HL-60 (cell line): ENCODE measurements around the gene CERS1.
A peak's percentile ranks its signal among the peaks of the same experiment; 100 is the strongest.

Experiments
- DNase-seq, 2 experiments: peaks; one replicate each; pipeline ENCODE4 v3.0.0-alpha.2; 2010 to 2020; ENCODE audit warnings: low read depth in 1 of 2, low spot score in 1 of 2
- H3K27ac ChIP-seq: fragments of 250-450 bp; sonication (Bioruptor Pico); replicated peaks from 2 replicates; pipeline ENCODE4 v1.5.1; 2020; ENCODE audit warnings: mild to moderate bottlenecking, moderate library complexity
- H3K27me3 ChIP-seq: fragments of 250-450 bp; sonication (Bioruptor Pico); 2 replicates; pipeline ENCODE4 v1.5.1; 2021; ENCODE audit warnings: mild to moderate bottlenecking, moderate library complexity; ENCODE audit not compliant: insufficient read depth, poor library complexity, severe bottlenecking
- H3K4me3 ChIP-seq: replicated peaks from 2 replicates; pipeline ENCODE4 v1.5.1; 2011; ENCODE audit warnings: mild to moderate bottlenecking, control low read depth, low read length; ENCODE audit not compliant: insufficient read depth
- GABPA ChIP-seq: IDR thresholded peaks from 2 replicates; pipeline ENCODE4 v1.6.1; 2012; ENCODE audit warnings: low read depth
- POLR2AphosphoS5 ChIP-seq: IDR thresholded peaks from 2 replicates; pipeline ENCODE4 v1.6.1; 2012; ENCODE audit warnings: low read depth
- SPI1 ChIP-seq: IDR thresholded peaks from 2 replicates; pipeline ENCODE4 v1.6.1; 2012; ENCODE audit warnings: low read depth, mild to moderate bottlenecking, borderline replicate concordance
- TF ChIP-seq, protein P1 (sequence below): IDR thresholded peaks from one replicate; pipeline ENCODE4 v1.5.1; 2011; ENCODE audit warnings: low read length, control low read depth, inconsistent platforms; ENCODE audit not compliant: insufficient read depth
- TF ChIP-seq, protein P2 (sequence below): IDR thresholded peaks from 2 replicates; pipeline ENCODE4 v1.6.1; 2012; ENCODE audit warnings: low read depth; ENCODE audit not compliant: insufficient replicate concordance

The CERS1 gene

DNA sequence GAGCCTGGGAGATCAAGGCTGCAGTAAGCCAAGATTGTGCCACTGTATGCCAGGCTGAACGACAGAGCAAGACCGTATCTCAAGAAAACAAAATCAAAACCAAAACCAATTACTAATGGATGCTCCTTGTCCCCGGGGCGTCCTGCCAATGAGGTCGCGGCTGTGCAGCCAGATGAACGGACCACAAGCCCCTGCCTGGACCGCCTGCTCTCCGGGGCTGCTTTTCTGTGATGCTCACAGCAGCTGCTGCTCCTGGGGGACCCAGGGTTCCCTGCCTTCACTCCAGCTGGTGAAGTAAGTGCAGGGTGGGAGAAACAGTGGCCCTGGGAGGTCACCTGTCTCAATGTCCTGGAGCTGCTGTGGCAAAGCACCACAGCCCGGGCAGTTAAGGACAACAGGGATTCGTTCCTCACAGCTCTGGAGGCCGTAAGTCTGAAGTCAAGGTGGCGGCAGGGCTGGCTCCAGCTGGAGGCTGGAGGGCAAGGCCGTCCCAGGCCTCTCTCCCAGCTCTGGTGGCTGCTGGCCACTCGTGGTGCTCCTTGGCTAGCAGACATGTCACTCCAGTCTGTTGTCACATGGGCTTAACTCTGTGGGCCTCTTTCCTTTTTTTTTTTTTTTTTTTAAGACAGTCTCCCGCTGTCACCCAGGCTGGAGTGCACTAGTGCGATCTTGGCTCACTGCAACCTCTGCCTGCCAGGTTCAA, 13.1 kb upstream of the CERS1 start:
- H3K27ac ChIP-seq: no peak overlapping the region
- H3K27me3 ChIP-seq: no peaks in the 10 kb centered on the region
- no peak overlapping the region for H3K4me3 ChIP-seq

DNA sequence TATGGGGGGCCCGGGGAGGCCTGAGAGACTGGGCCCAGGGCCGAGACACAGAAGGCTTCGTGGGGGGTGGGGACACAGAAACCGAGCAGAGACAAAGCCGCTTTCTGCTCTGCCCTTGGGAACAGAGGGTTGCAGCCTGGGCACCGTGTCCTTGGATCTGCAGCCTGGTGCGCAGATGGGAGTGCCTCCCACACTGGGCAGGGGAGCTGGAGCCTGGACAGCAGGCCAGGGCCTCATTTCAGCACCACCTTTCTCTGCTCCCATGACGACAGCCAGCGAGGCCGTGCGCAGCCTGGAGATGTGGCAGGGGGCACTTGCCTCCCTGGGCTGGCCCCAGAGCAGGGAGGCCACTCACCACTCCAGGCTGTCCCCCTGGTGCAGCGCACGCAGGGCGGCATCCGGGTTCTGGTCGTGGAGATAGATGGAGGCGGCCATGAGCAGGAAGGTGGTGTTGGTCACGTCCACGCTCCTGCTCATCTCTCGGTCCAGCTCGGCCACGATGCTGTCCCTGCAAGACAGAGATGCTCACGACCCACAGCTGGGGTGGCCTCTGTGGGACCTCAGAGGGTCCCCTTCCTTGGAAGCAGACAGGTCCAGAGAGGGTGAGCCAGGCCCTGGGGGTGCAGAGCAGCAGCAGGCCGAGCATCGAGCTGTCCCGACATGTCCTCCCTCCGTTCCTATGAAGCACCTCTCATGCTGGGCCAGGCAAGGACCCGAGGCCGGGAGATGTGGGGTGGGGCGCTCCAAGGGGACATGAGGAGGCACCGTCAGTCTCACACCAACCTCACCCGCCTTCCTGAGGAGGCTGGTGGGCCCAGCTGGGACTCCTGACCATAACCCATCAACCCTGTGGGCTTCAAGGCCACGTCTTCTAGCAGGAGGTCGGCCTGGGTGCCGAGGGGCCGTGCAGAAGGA, 10.9 kb upstream of the CERS1 start:
- no peak overlapping the region for H3K27ac ChIP-seq
- no peaks in the 10 kb centered on the region for H3K27me3 ChIP-seq
- H3K4me3 ChIP-seq: no peak overlapping the region
- no peak for DNase-seq
- TF ChIP-seq, protein P1, sequence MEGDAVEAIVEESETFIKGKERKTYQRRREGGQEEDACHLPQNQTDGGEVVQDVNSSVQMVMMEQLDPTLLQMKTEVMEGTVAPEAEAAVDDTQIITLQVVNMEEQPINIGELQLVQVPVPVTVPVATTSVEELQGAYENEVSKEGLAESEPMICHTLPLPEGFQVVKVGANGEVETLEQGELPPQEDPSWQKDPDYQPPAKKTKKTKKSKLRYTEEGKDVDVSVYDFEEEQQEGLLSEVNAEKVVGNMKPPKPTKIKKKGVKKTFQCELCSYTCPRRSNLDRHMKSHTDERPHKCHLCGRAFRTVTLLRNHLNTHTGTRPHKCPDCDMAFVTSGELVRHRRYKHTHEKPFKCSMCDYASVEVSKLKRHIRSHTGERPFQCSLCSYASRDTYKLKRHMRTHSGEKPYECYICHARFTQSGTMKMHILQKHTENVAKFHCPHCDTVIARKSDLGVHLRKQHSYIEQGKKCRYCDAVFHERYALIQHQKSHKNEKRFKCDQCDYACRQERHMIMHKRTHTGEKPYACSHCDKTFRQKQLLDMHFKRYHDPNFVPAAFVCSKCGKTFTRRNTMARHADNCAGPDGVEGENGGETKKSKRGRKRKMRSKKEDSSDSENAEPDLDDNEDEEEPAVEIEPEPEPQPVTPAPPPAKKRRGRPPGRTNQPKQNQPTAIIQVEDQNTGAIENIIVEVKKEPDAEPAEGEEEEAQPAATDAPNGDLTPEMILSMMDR: no peak
- TF ChIP-seq SPI1 (no peak), GABPA (no peak), POLR2AphosphoS5 (no peak; the same call in 1 of the 2 replicates)
- TF ChIP-seq, protein P2, sequence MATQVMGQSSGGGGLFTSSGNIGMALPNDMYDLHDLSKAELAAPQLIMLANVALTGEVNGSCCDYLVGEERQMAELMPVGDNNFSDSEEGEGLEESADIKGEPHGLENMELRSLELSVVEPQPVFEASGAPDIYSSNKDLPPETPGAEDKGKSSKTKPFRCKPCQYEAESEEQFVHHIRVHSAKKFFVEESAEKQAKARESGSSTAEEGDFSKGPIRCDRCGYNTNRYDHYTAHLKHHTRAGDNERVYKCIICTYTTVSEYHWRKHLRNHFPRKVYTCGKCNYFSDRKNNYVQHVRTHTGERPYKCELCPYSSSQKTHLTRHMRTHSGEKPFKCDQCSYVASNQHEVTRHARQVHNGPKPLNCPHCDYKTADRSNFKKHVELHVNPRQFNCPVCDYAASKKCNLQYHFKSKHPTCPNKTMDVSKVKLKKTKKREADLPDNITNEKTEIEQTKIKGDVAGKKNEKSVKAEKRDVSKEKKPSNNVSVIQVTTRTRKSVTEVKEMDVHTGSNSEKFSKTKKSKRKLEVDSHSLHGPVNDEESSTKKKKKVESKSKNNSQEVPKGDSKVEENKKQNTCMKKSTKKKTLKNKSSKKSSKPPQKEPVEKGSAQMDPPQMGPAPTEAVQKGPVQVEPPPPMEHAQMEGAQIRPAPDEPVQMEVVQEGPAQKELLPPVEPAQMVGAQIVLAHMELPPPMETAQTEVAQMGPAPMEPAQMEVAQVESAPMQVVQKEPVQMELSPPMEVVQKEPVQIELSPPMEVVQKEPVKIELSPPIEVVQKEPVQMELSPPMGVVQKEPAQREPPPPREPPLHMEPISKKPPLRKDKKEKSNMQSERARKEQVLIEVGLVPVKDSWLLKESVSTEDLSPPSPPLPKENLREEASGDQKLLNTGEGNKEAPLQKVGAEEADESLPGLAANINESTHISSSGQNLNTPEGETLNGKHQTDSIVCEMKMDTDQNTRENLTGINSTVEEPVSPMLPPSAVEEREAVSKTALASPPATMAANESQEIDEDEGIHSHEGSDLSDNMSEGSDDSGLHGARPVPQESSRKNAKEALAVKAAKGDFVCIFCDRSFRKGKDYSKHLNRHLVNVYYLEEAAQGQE: no peak

More for the DNA sequence above, 13.1 kb upstream of the CERS1 start:
- DNase-seq: no peak
- TF ChIP-seq, protein P2: no peak
- TF ChIP-seq POLR2AphosphoS5 (no peak), SPI1 (no peak), GABPA (no peak)
- TF ChIP-seq, protein P1: no peak

DNA sequence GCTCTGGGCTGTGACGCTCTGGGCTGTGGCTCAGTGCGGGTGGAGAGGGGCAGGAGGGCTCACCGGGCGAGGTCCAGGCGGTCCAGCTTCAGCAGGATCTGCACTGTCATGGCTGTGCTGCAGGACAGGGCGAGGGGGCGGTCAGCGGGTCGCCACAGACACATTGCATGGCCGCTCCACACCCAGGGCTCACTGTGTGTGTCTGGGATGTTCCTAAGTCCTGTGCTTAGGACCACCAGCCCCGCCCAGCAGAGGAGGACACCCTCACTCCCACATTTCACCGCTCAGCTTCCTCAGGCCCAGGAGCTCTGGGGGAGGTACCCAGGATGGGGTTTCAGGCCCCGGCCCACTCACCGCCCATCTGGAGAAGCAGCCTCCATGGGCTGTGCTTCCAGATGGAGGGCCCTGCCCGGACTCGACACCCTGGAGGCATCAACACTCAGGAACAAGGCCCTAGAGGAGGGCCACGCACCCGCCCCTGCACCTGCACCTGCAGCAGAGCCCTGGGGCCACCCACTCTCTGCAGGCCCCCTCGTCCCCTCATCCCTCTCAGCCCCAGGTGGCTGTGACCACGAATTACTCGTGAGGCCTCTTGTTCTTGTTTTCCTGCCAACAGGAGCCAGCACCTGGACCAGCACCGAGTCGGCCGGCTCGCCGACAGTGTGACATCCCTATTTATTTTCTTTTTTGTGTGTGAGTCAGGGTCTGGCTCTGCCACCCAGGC, 9.7 kb upstream of the CERS1 start:
- Histone ChIP-seq H3K27me3 (no peaks in the 10 kb centered on the region), H3K27ac (no peak overlapping the region), H3K4me3 (no peak overlapping the region)
- 0 out of 2 replicates have a peak, but pooled peaks have one; percentile 21 for TF ChIP-seq POLR2AphosphoS5
- TF ChIP-seq, protein P1: no peak
- TF ChIP-seq, protein P2: no peak
- no peak for TF ChIP-seq SPI1
- DNase-seq: no peak
